Measurements from ENCODE around the gene DNAI1.

- TF ChIP-seq NFIC (IDR thresholded peaks at IDR 0.05; ENCODE audit: borderline replicate concordance) (no peak), EP300 (IDR thresholded peaks at IDR 0.05; ENCODE audit: borderline replicate concordance in 1 of 2, low read depth in 1 of 2, low read length in 1 of 2) (no peak), EZH2phosphoT487 (IDR thresholded peaks at IDR 0.05; ENCODE audit: borderline replicate concordance, low read depth) (no peak), CTCF (IDR thresholded peaks at IDR 0.05) (no peak), MXI1 (IDR thresholded peaks at IDR 0.05; ENCODE audit: low read depth, low read length) (no peak), TEAD4 (IDR thresholded peaks at IDR 0.05; ENCODE audit: borderline replicate concordance, insufficient read depth) (no peak), FOXM1 (IDR thresholded peaks at IDR 0.05; ENCODE audit: low read depth) (no peak), REST (IDR thresholded peaks at IDR 0.05; ENCODE audit: low read depth, low read length) (no peak), CHD2 (IDR thresholded peaks at IDR 0.05; ENCODE audit: low read length, partially characterized antibody) (no peak), ZBTB33 (IDR thresholded peaks at IDR 0.05; ENCODE audit: borderline replicate concordance, low read depth) (no peak)
Measured at GRCh38 chr9:34451545-34451944, 7.1 kb upstream of the DNAI1 start.
